PC-9 (cell line): ENCODE measurements around the gene PDE4D.

ENCODE experiments used
- EZH2 ChIP-seq: fragments of 200-600 bp; sonication (generic); IDR thresholded peaks from 2 replicates; pipeline ENCODE4 v1.8.0; 2017; ENCODE audit warnings: antibody characterized with exemption, low read depth
- TF ChIP-seq, protein P1 (sequence below): fragments of 200-600 bp; sonication (generic); conservative IDR thresholded peaks from 2 replicates; pipeline ENCODE4 v1.6.1; 2017; ENCODE audit warnings: mixed run types, antibody characterized with exemption, mild to moderate bottlenecking, moderate library complexity

DNA sequence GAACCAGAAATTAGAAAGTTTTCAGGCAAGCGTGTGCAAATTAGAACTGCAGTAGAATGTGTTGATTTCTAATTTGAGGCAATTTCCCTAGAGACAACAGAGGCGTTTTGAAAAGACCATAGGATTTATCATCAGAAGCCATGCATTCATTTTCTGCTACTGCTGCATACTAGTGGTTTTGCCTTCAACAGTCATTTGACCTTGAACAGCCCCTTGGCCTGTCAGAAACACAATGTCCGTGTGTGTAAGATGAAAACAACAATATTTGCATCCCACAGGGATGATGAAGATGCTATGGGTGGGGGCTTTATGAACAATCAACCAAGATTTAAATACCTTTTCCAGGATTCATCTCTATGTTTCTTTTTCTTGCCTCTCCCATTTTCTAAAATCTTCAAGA, 73.7 kb downstream of the PDE4D start:
- TF ChIP-seq, protein P1, sequence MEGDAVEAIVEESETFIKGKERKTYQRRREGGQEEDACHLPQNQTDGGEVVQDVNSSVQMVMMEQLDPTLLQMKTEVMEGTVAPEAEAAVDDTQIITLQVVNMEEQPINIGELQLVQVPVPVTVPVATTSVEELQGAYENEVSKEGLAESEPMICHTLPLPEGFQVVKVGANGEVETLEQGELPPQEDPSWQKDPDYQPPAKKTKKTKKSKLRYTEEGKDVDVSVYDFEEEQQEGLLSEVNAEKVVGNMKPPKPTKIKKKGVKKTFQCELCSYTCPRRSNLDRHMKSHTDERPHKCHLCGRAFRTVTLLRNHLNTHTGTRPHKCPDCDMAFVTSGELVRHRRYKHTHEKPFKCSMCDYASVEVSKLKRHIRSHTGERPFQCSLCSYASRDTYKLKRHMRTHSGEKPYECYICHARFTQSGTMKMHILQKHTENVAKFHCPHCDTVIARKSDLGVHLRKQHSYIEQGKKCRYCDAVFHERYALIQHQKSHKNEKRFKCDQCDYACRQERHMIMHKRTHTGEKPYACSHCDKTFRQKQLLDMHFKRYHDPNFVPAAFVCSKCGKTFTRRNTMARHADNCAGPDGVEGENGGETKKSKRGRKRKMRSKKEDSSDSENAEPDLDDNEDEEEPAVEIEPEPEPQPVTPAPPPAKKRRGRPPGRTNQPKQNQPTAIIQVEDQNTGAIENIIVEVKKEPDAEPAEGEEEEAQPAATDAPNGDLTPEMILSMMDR = no peak
- TF ChIP-seq EZH2 = no peak
